Heart left ventricle (tissue), 16 donors: ENCODE measurements around the gene RNPEPL1. TPM values are rescaled to one million over a fixed set of nuclear protein-coding genes. Genes with fewer than 3 reads are reported as not detected.
A peak's percentile ranks its signal among the peaks of the same experiment; 100 is the strongest.

Experiments used
- ATAC-seq, 4 donors: fragments of 200-7000 bp; cut with Tn5 transposase; one replicate each; pipeline ENCODE4 v1.9.1; 2020 to 2022; ENCODE audit warnings: moderate library complexity in 4 of 4, mild to moderate bottlenecking in 3 of 4, moderate number of reproducible peaks in 1 of 4
- DNase-seq, 5 donors: peaks; one replicate each; pipeline ENCODE4 v3.0.0-alpha.2; 2020
- H3K27ac ChIP-seq, 12 donors: fragments of 200-600 bp; sonication (generic) in 4 of 12; one replicate each; pipeline versions ENCODE4 v1.5.0 to v1.8.0; 2016 to 2022; ENCODE audit warnings: mild to moderate bottlenecking in 2 of 12
- H3K27me3 ChIP-seq, 9 donors: fragments of 200-600 bp; sonication (generic) in 2 of 9; one replicate each; pipeline versions ENCODE4 v1.5.1 to v1.8.0; 2016 to 2022; ENCODE audit warnings: mild to moderate bottlenecking in 3 of 9
- H3K36me3 ChIP-seq, 9 donors: fragments of 200-600 bp; sonication (generic) in 2 of 9; one replicate each; pipeline versions ENCODE4 v1.5.0 to v1.8.0; 2018 to 2022; ENCODE audit warnings: mild to moderate bottlenecking in 2 of 9
- H3K4me1 ChIP-seq, 12 donors: fragments of 200-600 bp; sonication (generic) in 4 of 12; one replicate each; pipeline versions ENCODE4 v1.5.0 to v1.8.0; 2016 to 2022; ENCODE audit warnings: mild to moderate bottlenecking in 3 of 12
- H3K4me3 ChIP-seq, 12 donors: fragments of 200-600 bp; sonication (generic) in 4 of 12; one replicate each; pipeline versions ENCODE4 v1.5.0 to v1.8.0; 2017 to 2022; ENCODE audit warnings: mild to moderate bottlenecking in 9 of 12, moderate library complexity in 4 of 12
- H3K9me3 ChIP-seq, 12 donors: fragments of 200-600 bp; sonication (generic) in 4 of 12; one replicate each; pipeline versions ENCODE4 v1.5.0 to v1.8.0; 2016 to 2022; ENCODE audit warnings: mild to moderate bottlenecking in 1 of 12
- CTCF ChIP-seq, 12 donors: fragments of 200-600 bp; sonication (generic) in 4 of 12; IDR thresholded peaks; one replicate each; pipeline versions ENCODE4 v1.5.0 to v1.8.0; 2018 to 2022; ENCODE audit warnings: antibody characterized with exemption in 12 of 12, mild to moderate bottlenecking in 5 of 12
- POLR2A ChIP-seq, 2 donors: fragments of 450-650 bp; IDR thresholded peaks; one replicate each; pipeline ENCODE4 v1.6.1; 2017; ENCODE audit warnings: antibody characterized with exemption in 2 of 2, mild to moderate bottlenecking in 2 of 2, moderate library complexity in 2 of 2
- WGBS, 4 donors: extraction: QIAGEN DNeasy Blood & Tissue Kit in 2 of 4; methylation state at CpG; one replicate each; pipeline versions ENCODE4 v1.1.5 to v1.1.7; 2013 to 2018; 5-methylcytosine and 5-hydroxymethylcytosine counted together
- intact Hi-C, 10 donors: fragments of 100-400 bp; cut with DNase I; formaldehyde crosslinking; loops; one replicate each; pipeline versions ENCODE4 v1.11.1 to v1.14.2; 2022
- polyA plus RNA-seq, 2 donors: library from polyadenylated mRNA; stranded (reverse); fragments of 200-250 nt; gene quantifications; one replicate each; pipeline ENCODE4 v1.2.3, GENCODE V29; 2013
- total RNA-seq, 9 donors: library from RNA; depleted of rRNA in 2 of 9; stranded (reverse); fragments of >200 nt in 2 of 9; fragmentation: NEBNext Ultra II Directional in 3 of 9; extraction: Animal tissue kit (Norgen Biotek cat#: 25700) in 3 of 9; gene quantifications; one replicate each; pipeline versions ENCODE4 v1.1.0 to v1.2.4, GENCODE V29; 2016 to 2023
- donor health status: ischemic (EF 13 %, LVEDD 7.1; RV severe dilation, severe dysfunction).
- donor health status: healthy with polysubstance abuse.
- donor health status: DM: no; HTN: yes; CAD: no.
- donor health status: DM: no; HTN: no; CAD: no.
- donor health status: ischemic (EF 25% LVEDD 6.9; RV normal size, moderate dysfunction).
- donor health status: ischemic (EF 25% LVEDD 5.7; RV mildly dilated, moderate dysfunction).
- donor health status: healthy.
- donor health status: DM: yes; HTN: yes; CAD: no.
- donor health status: ischemic (EF 35%, LVEDD 5.7; RV mildly dilated, moderate dysfunction).
- donor health status: nonischemic (EF 11% LVEDD 7.7; RV severe dilation, severe dysfunction).
- donor health status: DM: yes; HTN: yes; CAD: no.
- donor health status: PGD.
- donor health status: ischemic (EF 29% LVEDD 5.4; RV normal size, mild dysfunction).
- donor health status: nonischemic (EF 23%, LVEDD 6.1; RV moderate dilation, normal function).

Gene RNPEPL1
- total and polyA plus RNA-seq, 11 donors: 67.5 to 206 (median 91.0) TPM

DNA sequence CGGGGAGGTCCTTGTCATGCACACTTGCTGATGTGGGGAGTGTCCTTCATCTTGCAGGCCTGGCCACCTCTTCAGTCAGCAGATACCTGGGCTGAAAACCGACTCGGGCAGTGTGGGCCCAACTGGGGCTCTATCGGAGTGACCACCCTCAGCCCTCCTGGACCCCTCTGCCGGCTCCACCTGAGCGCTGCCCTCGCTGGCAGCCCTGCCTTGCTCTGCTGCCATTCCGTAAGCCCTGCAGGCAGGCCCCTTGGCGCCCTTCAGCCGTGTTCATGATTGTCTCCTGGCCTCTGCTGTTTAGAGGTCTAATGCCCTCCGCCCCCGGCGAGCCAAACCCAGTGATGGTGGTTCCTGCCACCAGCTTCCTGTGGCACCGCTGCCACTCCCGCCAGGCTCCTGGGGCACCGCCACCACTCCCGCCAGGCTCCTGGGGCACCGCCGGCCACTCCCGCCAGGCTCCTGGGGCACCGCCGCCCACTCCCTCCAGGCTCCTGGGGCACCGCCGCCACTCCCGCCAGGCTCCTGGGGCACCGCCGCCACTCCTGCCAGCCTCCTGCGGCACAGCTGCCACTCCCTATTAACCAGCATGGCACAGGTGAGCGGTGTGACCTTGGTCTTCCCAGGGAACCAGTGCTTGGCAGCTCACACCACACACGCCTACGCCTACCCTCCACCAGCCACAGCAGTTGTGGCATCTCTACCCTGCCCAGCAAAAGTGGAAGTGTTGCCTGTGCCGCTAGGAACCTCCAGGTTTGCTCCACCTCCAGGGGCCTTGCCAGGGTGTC lies 34.2 kb downstream of the RNPEPL1 start:
- H3K4me1 ChIP-seq: peaks cover 0 to 11% (median 5%) of the 10 kb centered on the region in 12 donors
- no peaks in the 10 kb centered on the region for H3K9me3 ChIP-seq
- H3K36me3 ChIP-seq: peaks cover 0 to 37% (median 18%) of the 10 kb centered on the region in 9 donors
- H3K27me3 ChIP-seq: no peaks in the 10 kb centered on the region
- no peak overlapping the region for H3K27ac ChIP-seq
- ATAC-seq (no peak), DNase-seq (peak in 1 of 5 donors; percentile 11)
- intact Hi-C loops: no loop called here
- H3K4me3 ChIP-seq: no peak overlapping the region
- TF ChIP-seq POLR2A (IDR thresholded peaks at IDR 0.05) (no peak), CTCF (IDR thresholded peaks at IDR 0.05) (no peak)
- 90 to 94% (median 91%) methylated on average over 31 to 32 of the region's 32 CpGs for WGBS, 4 donors

- H3K9me3 ChIP-seq: no peaks in the 10 kb centered on the region
- 91 to 94% (median 92%) methylated on average over 14 to 22 of the region's 22 CpGs for WGBS, 4 donors
- TF ChIP-seq CTCF (IDR thresholded peaks at IDR 0.05) (no peak), POLR2A (IDR thresholded peaks at IDR 0.05) (no peak)
- H3K36me3 ChIP-seq: peaks cover 0 to 29% (median 13%) of the 10 kb centered on the region in 9 donors
- H3K4me3 ChIP-seq: no peak overlapping the region
- ATAC-seq (no peak), DNase-seq (peak in 1 of 5 donors; percentile 23)
- intact Hi-C loops: no loop called here
- no peaks in the 10 kb centered on the region for H3K27me3 ChIP-seq
- H3K27ac ChIP-seq: no peak overlapping the region
- peaks cover 0 to 10% (median 5%) of the 10 kb centered on the region in 12 donors for H3K4me1 ChIP-seq
Measured at GRCh38 chr2:240603081-240603835, 35.0 kb downstream of the RNPEPL1 start.

DNA sequence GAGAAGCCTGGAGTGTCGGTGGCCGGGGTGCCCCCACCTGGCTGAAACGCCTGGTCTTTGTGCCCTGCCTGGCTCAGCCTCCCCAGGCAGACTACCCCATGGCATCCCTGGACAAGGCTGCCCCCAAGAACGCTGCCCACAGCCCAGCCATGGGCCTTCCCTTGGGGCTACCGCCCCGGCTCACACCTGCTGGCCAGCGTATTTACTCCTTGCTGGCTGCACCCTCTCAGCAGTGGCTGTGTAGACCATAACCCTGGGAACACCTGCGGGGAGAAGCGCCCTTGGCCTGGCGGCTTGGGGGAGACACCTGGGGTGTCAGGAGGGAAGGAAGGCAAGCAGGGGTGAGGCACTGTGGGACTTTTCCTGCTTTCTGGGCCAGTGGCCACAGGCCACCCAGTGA lies 35.6 kb downstream of the RNPEPL1 start:
- Histone ChIP-seq H3K36me3 (peaks cover 0 to 23% (median 7%) of the 10 kb centered on the region in 9 donors), H3K4me1 (peaks cover 0 to 10% (median 5%) of the 10 kb centered on the region in 12 donors), H3K27me3 (no peaks in the 10 kb centered on the region), H3K9me3 (no peaks in the 10 kb centered on the region), H3K4me3 (no peak overlapping the region), H3K27ac (no peak overlapping the region)
- TF ChIP-seq CTCF (IDR thresholded peaks at IDR 0.05) (no peak), POLR2A (IDR thresholded peaks at IDR 0.05) (no peak)
- DNase-seq (peak in 2 of 5 donors; percentile 12 to 20), ATAC-seq (no peak)
- intact Hi-C loops: no loop called here
- WGBS, 4 donors: 89 to 98% (median 92%) methylated on average over 3 to 10 of the region's 10 CpGs
